Measurements from ENCODE around the gene DOCK10.

The DOCK10 gene

GRCh38 chr2:224778474-224778877 lies 263.8 kb downstream of the DOCK10 start:
- H3K4me3 ChIP-seq (ENCODE audit: low read depth, low read length), result no peak overlapping the region
- DNase-seq (ENCODE audit: low read depth), result peak; percentile 28
- TF ChIP-seq CTCF (IDR thresholded peaks at IDR 0.05; ENCODE audit: control insufficient read depth, extremely low read depth, insufficient read depth), result peak; percentile 62

- H3K4me3 ChIP-seq (ENCODE audit: low read depth, low read length), result no peak overlapping the region
- no peak for TF ChIP-seq CTCF (IDR thresholded peaks at IDR 0.05; ENCODE audit: control insufficient read depth, extremely low read depth, insufficient read depth)
- no peak for DNase-seq (ENCODE audit: low read depth)
Observed at GRCh38 chr2:224777559-224777930, 264.7 kb downstream of the DOCK10 start.

- no peak for DNase-seq (ENCODE audit: low read depth)
- no peak for TF ChIP-seq CTCF (IDR thresholded peaks at IDR 0.05; ENCODE audit: control insufficient read depth, extremely low read depth, insufficient read depth)
- H3K4me3 ChIP-seq (ENCODE audit: low read depth, low read length), result no peak overlapping the region
Observed at GRCh38 chr2:224776795-224777558, 265.3 kb downstream of the DOCK10 start.

GRCh38 chr2:224775647-224776046 lies 266.6 kb downstream of the DOCK10 start:
- TF ChIP-seq CTCF (IDR thresholded peaks at IDR 0.05; ENCODE audit: control insufficient read depth, extremely low read depth, insufficient read depth), result no peak
- no peak overlapping the region for H3K4me3 ChIP-seq (ENCODE audit: low read depth, low read length)
- DNase-seq (ENCODE audit: low read depth), result peak; percentile 18

GRCh38 chr2:224774735-224775134 lies 267.5 kb downstream of the DOCK10 start:
- no peak for TF ChIP-seq CTCF (IDR thresholded peaks at IDR 0.05; ENCODE audit: control insufficient read depth, extremely low read depth, insufficient read depth)
- DNase-seq (ENCODE audit: low read depth), result no peak
- no peak overlapping the region for H3K4me3 ChIP-seq (ENCODE audit: low read depth, low read length)

GRCh38 chr2:224772494-224772893 lies 269.8 kb downstream of the DOCK10 start:
- peak; percentile 56 for DNase-seq (ENCODE audit: low read depth)
- TF ChIP-seq CTCF (IDR thresholded peaks at IDR 0.05; ENCODE audit: control insufficient read depth, extremely low read depth, insufficient read depth), result no peak
- no peak overlapping the region for H3K4me3 ChIP-seq (ENCODE audit: low read depth, low read length)

GRCh38 chr2:224769489-224769888 lies 272.8 kb downstream of the DOCK10 start:
- TF ChIP-seq CTCF (IDR thresholded peaks at IDR 0.05; ENCODE audit: control insufficient read depth, extremely low read depth, insufficient read depth), result no peak
- DNase-seq (ENCODE audit: low read depth), result no peak
- H3K4me3 ChIP-seq (ENCODE audit: low read depth, low read length), result no peak overlapping the region
